ENCODE results near the gene RIC8B. TPM values are rescaled to one million over a fixed set of nuclear protein-coding genes. Genes with fewer than 3 reads are reported as not detected.

RIC8B gene
- total RNA-seq, 2 donors from 2014 or later, result 19.6 to 23.3 TPM

DNA sequence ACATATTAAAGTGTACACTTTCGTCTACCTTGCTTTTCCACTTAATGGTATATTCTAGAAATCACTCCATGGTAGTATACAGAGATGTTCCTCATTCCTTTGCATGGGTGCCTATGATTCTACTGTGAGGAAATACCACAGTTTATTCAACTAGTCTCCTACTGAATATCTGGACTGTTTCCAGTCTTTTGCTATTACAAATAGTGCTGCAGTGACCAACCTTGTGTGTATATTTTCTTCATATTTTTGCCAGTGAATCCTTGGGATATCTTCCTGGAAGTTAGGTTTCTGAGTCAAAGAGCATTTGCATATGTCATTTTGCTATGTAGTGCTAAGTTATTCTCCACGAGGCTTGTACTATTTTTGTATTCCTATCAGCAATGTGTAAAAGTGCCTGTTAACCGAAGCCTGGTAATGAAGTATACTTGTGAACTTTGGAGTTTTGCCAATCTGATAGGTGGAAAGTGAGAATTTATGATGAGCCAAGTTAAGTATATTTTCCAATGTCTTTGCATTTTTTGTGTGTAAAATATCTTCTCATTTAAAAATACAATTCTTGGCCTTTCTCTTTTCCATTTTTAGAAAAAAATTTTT, 149.9 kb downstream of the RIC8B start:
- H3K27me3 Mint-ChIP-seq (ENCODE audit: insufficient read depth), result no peaks in the 10 kb centered on the region
- DNase-seq, result no peak
- H3K36me3 Mint-ChIP-seq (ENCODE audit: low read depth), result no peaks in the 10 kb centered on the region
- no peak overlapping the region for H3K27ac Mint-ChIP-seq
- Histone ChIP-seq H3K9ac (ENCODE audit: extremely low read depth, low read length, poor library complexity, severe bottlenecking) (no peak overlapping the region), H3K27me3 (ENCODE audit: control insufficient read depth, insufficient read depth, low read length, poor library complexity, severe bottlenecking) (no peaks in the 10 kb centered on the region), H3K4me3 (ENCODE audit: low read length) (no peak overlapping the region), H3K36me3 (ENCODE audit: control insufficient read depth, insufficient read depth, low read length) (no peaks in the 10 kb centered on the region), H3K9me3 (ENCODE audit: control insufficient read depth, low read length) (peaks cover 16% of the 10 kb centered on the region), H3K4me1 (ENCODE audit: control insufficient read depth, insufficient read depth, low read length) (no peaks in the 10 kb centered on the region), H3K27ac (ENCODE audit: low read depth, low read length) (no peak overlapping the region)
- no peak overlapping the region for H3K4me3 Mint-ChIP-seq
- peaks cover 4% of the 10 kb centered on the region for H3K4me1 Mint-ChIP-seq
- TF ChIP-seq, protein P1, sequence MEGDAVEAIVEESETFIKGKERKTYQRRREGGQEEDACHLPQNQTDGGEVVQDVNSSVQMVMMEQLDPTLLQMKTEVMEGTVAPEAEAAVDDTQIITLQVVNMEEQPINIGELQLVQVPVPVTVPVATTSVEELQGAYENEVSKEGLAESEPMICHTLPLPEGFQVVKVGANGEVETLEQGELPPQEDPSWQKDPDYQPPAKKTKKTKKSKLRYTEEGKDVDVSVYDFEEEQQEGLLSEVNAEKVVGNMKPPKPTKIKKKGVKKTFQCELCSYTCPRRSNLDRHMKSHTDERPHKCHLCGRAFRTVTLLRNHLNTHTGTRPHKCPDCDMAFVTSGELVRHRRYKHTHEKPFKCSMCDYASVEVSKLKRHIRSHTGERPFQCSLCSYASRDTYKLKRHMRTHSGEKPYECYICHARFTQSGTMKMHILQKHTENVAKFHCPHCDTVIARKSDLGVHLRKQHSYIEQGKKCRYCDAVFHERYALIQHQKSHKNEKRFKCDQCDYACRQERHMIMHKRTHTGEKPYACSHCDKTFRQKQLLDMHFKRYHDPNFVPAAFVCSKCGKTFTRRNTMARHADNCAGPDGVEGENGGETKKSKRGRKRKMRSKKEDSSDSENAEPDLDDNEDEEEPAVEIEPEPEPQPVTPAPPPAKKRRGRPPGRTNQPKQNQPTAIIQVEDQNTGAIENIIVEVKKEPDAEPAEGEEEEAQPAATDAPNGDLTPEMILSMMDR (conservative IDR thresholded peaks at IDR 0.05), result no peak
- WGBS, 2 experiments (ENCODE audit: insufficient coverage in 1 of 2, insufficient read length in 1 of 2), result 93 to 100% methylated on average over 3 of the region's 3 CpGs
- peaks cover 15% of the 10 kb centered on the region for H3K9me3 Mint-ChIP-seq

DNA sequence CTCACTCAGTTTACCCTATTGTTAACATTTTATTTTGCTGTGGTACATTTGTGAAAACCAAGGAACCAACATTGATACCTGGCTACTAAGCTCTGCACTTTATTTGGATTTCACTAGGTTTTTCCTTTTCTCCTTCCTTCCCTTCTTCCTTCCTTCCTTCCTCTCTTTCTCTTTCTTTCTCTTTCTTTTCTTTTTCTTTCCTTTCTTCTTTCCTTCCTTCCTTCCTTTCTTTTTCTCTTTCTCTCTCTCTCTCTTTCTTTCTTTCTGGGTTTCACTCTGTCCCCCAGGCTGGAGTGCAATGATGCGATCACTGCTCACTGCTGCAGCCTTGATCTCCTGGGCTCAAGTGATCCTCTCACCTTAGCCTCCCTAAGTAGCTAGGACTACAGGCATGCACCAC, 152.2 kb downstream of the RIC8B start:
- no peak overlapping the region for H3K4me3 ChIP-seq (ENCODE audit: low read length)
- TF ChIP-seq, protein P1 (conservative IDR thresholded peaks at IDR 0.05), result no peak
- no peaks in the 10 kb centered on the region for H3K4me1 Mint-ChIP-seq

GRCh38 chr12:106934277-106934676, 159.8 kb downstream of the RIC8B start:
- H3K27ac ChIP-seq (ENCODE audit: low read depth, low read length), result no peak overlapping the region
- no peaks in the 10 kb centered on the region for H3K4me1 ChIP-seq (ENCODE audit: control insufficient read depth, insufficient read depth, low read length)
- no peaks in the 10 kb centered on the region for H3K36me3 ChIP-seq (ENCODE audit: control insufficient read depth, insufficient read depth, low read length)
- no peak overlapping the region for H3K27ac Mint-ChIP-seq
- TF ChIP-seq, protein P1 (conservative IDR thresholded peaks at IDR 0.05), result no peak
- H3K27me3 ChIP-seq (ENCODE audit: control insufficient read depth, insufficient read depth, low read length, poor library complexity, severe bottlenecking), result peaks cover 8% of the 10 kb centered on the region
- H3K27me3 Mint-ChIP-seq (ENCODE audit: insufficient read depth), result peaks cover 6% of the 10 kb centered on the region
- H3K4me1 Mint-ChIP-seq, result no peaks in the 10 kb centered on the region
- peaks cover 10% of the 10 kb centered on the region for H3K9me3 Mint-ChIP-seq
- no peak overlapping the region for H3K4me3 ChIP-seq (ENCODE audit: low read length)
- no peak for DNase-seq
- H3K9me3 ChIP-seq (ENCODE audit: control insufficient read depth, low read length), result peaks cover 8% of the 10 kb centered on the region
- H3K4me3 Mint-ChIP-seq, result no peak overlapping the region
- 90% methylated on average over 3 of the region's 3 CpGs; no CpG with 5 or more reads in 1 of the 2 experiments for WGBS, 2 experiments (ENCODE audit: insufficient coverage in 1 of 2, insufficient read length in 1 of 2)
- no peaks in the 10 kb centered on the region for H3K36me3 Mint-ChIP-seq (ENCODE audit: low read depth)
- no peak overlapping the region for H3K9ac ChIP-seq (ENCODE audit: extremely low read depth, low read length, poor library complexity, severe bottlenecking)

More for the DNA sequence above, 152.2 kb downstream of the RIC8B start:
- WGBS, 2 experiments (ENCODE audit: insufficient coverage in 1 of 2, insufficient read length in 1 of 2), result 94 to 100% methylated on average over 1 of the region's 1 CpG
- Mint-ChIP-seq H3K27me3 (ENCODE audit: insufficient read depth) (peaks cover under 1% of the 10 kb centered on the region), H3K27ac (no peak overlapping the region), H3K36me3 (ENCODE audit: low read depth) (no peaks in the 10 kb centered on the region), H3K4me3 (no peak overlapping the region), H3K9me3 (peaks cover 15% of the 10 kb centered on the region)
- H3K27ac ChIP-seq (ENCODE audit: low read depth, low read length), result no peak overlapping the region
- peaks cover 8% of the 10 kb centered on the region for H3K27me3 ChIP-seq (ENCODE audit: control insufficient read depth, insufficient read depth, low read length, poor library complexity, severe bottlenecking)
- H3K36me3 ChIP-seq (ENCODE audit: control insufficient read depth, insufficient read depth, low read length), result no peaks in the 10 kb centered on the region
- H3K9ac ChIP-seq (ENCODE audit: extremely low read depth, low read length, poor library complexity, severe bottlenecking), result no peak overlapping the region
- H3K9me3 ChIP-seq (ENCODE audit: control insufficient read depth, low read length), result peaks cover 16% of the 10 kb centered on the region
- no peak for DNase-seq
- no peaks in the 10 kb centered on the region for H3K4me1 ChIP-seq (ENCODE audit: control insufficient read depth, insufficient read depth, low read length)

Other genes with a start within 250 kb of the RIC8B start
- under 1 TPM; 0.09 to 0.86 TPM for gene RFX4, start 191.7 kb upstream of the RIC8B start, total RNA-seq
- 10 to 100 TPM; 25.7 to 39.3 TPM for gene TMEM263, start 181.2 kb downstream of the RIC8B start, total RNA-seq
- 10 to 100 TPM; 12.0 to 12.5 TPM for gene MTERF2, start 212.5 kb downstream of the RIC8B start, total RNA-seq

All from endodermal cell (in vitro differentiated cells).